Measurements from ENCODE around the gene NR1H3. TPM values are rescaled to one million over a fixed set of nuclear protein-coding genes. Genes with fewer than 3 reads are reported as not detected.

Gene NR1H3
- polyA plus RNA-seq, 2 of the 4 experiments (the other 2 are of a cell fraction): 14.5 to 18.7 TPM

DNA sequence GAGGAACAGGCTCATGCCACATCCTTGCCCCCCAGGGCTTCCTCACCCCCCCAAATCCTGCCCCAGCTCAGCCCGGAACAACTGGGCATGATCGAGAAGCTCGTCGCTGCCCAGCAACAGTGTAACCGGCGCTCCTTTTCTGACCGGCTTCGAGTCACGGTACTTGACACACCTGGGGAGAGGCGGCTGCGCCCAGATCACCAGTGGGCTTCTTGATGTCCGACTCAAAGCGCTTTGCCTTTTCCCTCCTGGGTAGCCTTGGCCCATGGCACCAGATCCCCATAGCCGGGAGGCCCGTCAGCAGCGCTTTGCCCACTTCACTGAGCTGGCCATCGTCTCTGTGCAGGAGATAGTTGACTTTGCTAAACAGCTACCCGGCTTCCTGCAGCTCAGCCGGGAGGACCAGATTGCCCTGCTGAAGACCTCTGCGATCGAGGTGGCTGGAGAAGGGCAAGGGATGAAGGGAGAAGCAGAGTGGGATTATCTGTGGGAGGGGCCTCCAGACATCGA lies 3.5 kb downstream of the NR1H3 start (continued):
- TF ChIP-seq EP300 (IDR thresholded peaks at IDR 0.05): no peak
- no peak for TF ChIP-seq BCL3 (IDR thresholded peaks at IDR 0.05)
- TF ChIP-seq EHMT2 (IDR thresholded peaks at IDR 0.05; ENCODE audit: low read depth): no peak

- H3K4me3 ChIP-seq: no peak overlapping the region
- no peaks in the 10 kb centered on the region for H3K9me3 ChIP-seq
- TF ChIP-seq, protein P1, sequence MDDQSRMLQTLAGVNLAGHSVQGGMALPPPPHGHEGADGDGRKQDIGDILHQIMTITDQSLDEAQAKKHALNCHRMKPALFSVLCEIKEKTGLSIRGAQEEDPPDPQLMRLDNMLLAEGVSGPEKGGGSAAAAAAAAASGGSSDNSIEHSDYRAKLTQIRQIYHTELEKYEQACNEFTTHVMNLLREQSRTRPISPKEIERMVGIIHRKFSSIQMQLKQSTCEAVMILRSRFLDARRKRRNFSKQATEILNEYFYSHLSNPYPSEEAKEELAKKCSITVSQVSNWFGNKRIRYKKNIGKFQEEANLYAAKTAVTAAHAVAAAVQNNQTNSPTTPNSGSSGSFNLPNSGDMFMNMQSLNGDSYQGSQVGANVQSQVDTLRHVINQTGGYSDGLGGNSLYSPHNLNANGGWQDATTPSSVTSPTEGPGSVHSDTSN (IDR thresholded peaks at IDR 0.05): no peak
- TF ChIP-seq ZC3H11A (IDR thresholded peaks at IDR 0.05): no peak
- TF ChIP-seq ZFP36 (IDR thresholded peaks at IDR 0.05; ENCODE audit: borderline replicate concordance, partially characterized antibody): no peak
- TF ChIP-seq, protein P2, sequence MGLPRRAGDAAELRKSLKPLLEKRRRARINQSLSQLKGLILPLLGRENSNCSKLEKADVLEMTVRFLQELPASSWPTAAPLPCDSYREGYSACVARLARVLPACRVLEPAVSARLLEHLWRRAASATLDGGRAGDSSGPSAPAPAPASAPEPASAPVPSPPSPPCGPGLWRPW (IDR thresholded peaks at IDR 0.05): no peak
- no peak for TF ChIP-seq ZNF302 (CRISPR knock-in tag; IDR thresholded peaks at IDR 0.05)
- no peak for TF ChIP-seq TP53 (CRISPR knock-in tag; IDR thresholded peaks at IDR 0.05)
- no peak for TF ChIP-seq MAZ (IDR thresholded peaks at IDR 0.05; ENCODE audit: borderline replicate concordance, low read depth, low read length)
- TF ChIP-seq ESRRA (IDR thresholded peaks at IDR 0.05; ENCODE audit: borderline replicate concordance, low read length): no peak
- TF ChIP-seq EHF (CRISPR knock-in tag; IDR thresholded peaks at IDR 0.05): no peak
- TF ChIP-seq RCOR1 (IDR thresholded peaks at IDR 0.05; ENCODE audit: low read depth, low read length): no peak
- no peak for TF ChIP-seq ZSCAN20 (CRISPR knock-in tag; IDR thresholded peaks at IDR 0.05)
- TF ChIP-seq CHD4 (IDR thresholded peaks at IDR 0.05; ENCODE audit: borderline replicate concordance): no peak
- no peak for TF ChIP-seq FOSB (CRISPR knock-in tag; IDR thresholded peaks at IDR 0.05)
- no peak for TF ChIP-seq NPAS2 (CRISPR knock-in tag; IDR thresholded peaks at IDR 0.05; ENCODE audit: borderline replicate concordance)
- TF ChIP-seq BCL3 (IDR thresholded peaks at IDR 0.05): no peak
- no peak for TF ChIP-seq HOXB13 (CRISPR knock-in tag; IDR thresholded peaks at IDR 0.05; ENCODE audit: low read depth)
- TF ChIP-seq, protein P3, sequence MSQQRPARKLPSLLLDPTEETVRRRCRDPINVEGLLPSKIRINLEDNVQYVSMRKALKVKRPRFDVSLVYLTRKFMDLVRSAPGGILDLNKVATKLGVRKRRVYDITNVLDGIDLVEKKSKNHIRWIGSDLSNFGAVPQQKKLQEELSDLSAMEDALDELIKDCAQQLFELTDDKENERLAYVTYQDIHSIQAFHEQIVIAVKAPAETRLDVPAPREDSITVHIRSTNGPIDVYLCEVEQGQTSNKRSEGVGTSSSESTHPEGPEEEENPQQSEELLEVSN (IDR thresholded peaks at IDR 0.05; ENCODE audit: borderline replicate concordance, low read depth): no peak
- TF ChIP-seq TFCP2L1 (CRISPR knock-in tag; IDR thresholded peaks at IDR 0.05): no peak
- FAIRE-seq: no peak
- no peak for DNase-seq (ENCODE audit: low read depth in 1 of 2, low spot score in 1 of 2)
- no peak for ATAC-seq
- 95% methylated on average over 6 of the region's 6 CpGs for WGBS (ENCODE audit: missing lambda C conversion rate)
- peaks cover 28% of the 10 kb centered on the region for H3K4me1 ChIP-seq
- no peak overlapping the region for H3K27ac ChIP-seq
- ChIA-PET POLR2A (interaction anchor here (0.5 kb wide), 1 partner anchor 328 kb away, joined by 8 read pairs; the partner anchor contains the start of gene CSTPP1), CTCF (interaction anchor here (0.9 to 10.8 kb wide), 9 partner anchors 9 to 148 kb away, joined by 3 to 173 read pairs (median 4); partner anchors contain the start of genes ACP2 and ARFGAP2)
- H3K4me2 ChIP-seq: no peak overlapping the region
Measured at GRCh38 chr11:47264119-47264518, 6.3 kb downstream of the NR1H3 start.

- no peak for ATAC-seq
- ChIA-PET CTCF (interaction anchor here (0.9 to 10.8 kb wide), 9 partner anchors 9 to 148 kb away, joined by 3 to 173 read pairs (median 4); partner anchors contain the start of genes ACP2 and ARFGAP2), POLR2A (interaction anchor here (0.5 kb wide), 1 partner anchor 328 kb away, joined by 8 read pairs; the partner anchor contains the start of gene CSTPP1)
- Histone ChIP-seq H3K9me3 (no peaks in the 10 kb centered on the region), H3K4me3 (no peak overlapping the region), H3K4me2 (no peak overlapping the region), H3K4me1 (peaks cover 24% of the 10 kb centered on the region), H3K27ac (no peak overlapping the region)
- FAIRE-seq: no peak
- TF ChIP-seq, protein P2 (IDR thresholded peaks at IDR 0.05): no peak
- TF ChIP-seq CBX8 (IDR thresholded peaks at IDR 0.05): no peak
- no peak for TF ChIP-seq ZC3H11A (IDR thresholded peaks at IDR 0.05)
- no peak for TF ChIP-seq RFX5 (IDR thresholded peaks at IDR 0.05)
- TF ChIP-seq FOSL2 (IDR thresholded peaks at IDR 0.05): no peak
- TF ChIP-seq FOSL2 (CRISPR knock-in tag; IDR thresholded peaks at IDR 0.05): no peak
- TF ChIP-seq CHD2 (IDR thresholded peaks at IDR 0.05; ENCODE audit: low read length, partially characterized antibody): no peak
- DNase-seq (ENCODE audit: low read depth in 1 of 2, low spot score in 1 of 2): no peak
- 82% methylated on average over 4 of the region's 4 CpGs for WGBS (ENCODE audit: missing lambda C conversion rate)
Measured at GRCh38 chr11:47264521-47264920, 6.7 kb downstream of the NR1H3 start.

Data from A549 (cell line).